ENCODE data around the gene PKIB.

PKIB gene

GRCh38 chr6:122663981-122664380, 53.8 kb downstream of the PKIB start:
- TF ChIP-seq TSHZ2 (CRISPR knock-in tag; IDR thresholded peaks at IDR 0.05): no peak
- TF ChIP-seq SNAI2 (CRISPR knock-in tag; IDR thresholded peaks at IDR 0.05): no peak
- no peak for TF ChIP-seq TCF4 (CRISPR knock-in tag; IDR thresholded peaks at IDR 0.05; ENCODE audit: borderline replicate concordance)
- no peak for TF ChIP-seq PPARA (CRISPR knock-in tag; IDR thresholded peaks at IDR 0.05; ENCODE audit: borderline replicate concordance)
- no peak for TF ChIP-seq ZNF8 (CRISPR knock-in tag; IDR thresholded peaks at IDR 0.05)
- no peak for TF ChIP-seq OSR1 (CRISPR knock-in tag; IDR thresholded peaks at IDR 0.05)
- no peak for TF ChIP-seq ZNF70 (CRISPR knock-in tag; IDR thresholded peaks at IDR 0.05)
- TF ChIP-seq ARNTL (CRISPR knock-in tag; IDR thresholded peaks at IDR 0.05; ENCODE audit: borderline replicate concordance, low read depth): no peak
- no peak for TF ChIP-seq ZFP3 (CRISPR knock-in tag; IDR thresholded peaks at IDR 0.05)
- no peak for TF ChIP-seq ZC3H10 (CRISPR knock-in tag; IDR thresholded peaks at IDR 0.05)
- TF ChIP-seq PATZ1 (CRISPR knock-in tag; IDR thresholded peaks at IDR 0.05; ENCODE audit: borderline replicate concordance): no peak
- no peak for TF ChIP-seq POU6F1 (CRISPR knock-in tag; IDR thresholded peaks at IDR 0.05; ENCODE audit: borderline replicate concordance, low read depth)
- no peak for TF ChIP-seq ESRRG (CRISPR knock-in tag; IDR thresholded peaks at IDR 0.05)
- no peak for TF ChIP-seq TOX (CRISPR knock-in tag; IDR thresholded peaks at IDR 0.05; ENCODE audit: borderline replicate concordance)
- no peak for TF ChIP-seq BACH2 (CRISPR knock-in tag; IDR thresholded peaks at IDR 0.05; ENCODE audit: borderline replicate concordance)
- TF ChIP-seq CSRNP3 (CRISPR knock-in tag; IDR thresholded peaks at IDR 0.05): no peak
- TF ChIP-seq ISL1 (CRISPR knock-in tag; IDR thresholded peaks at IDR 0.05): no peak
- no peak for TF ChIP-seq CREB5 (CRISPR knock-in tag; IDR thresholded peaks at IDR 0.05; ENCODE audit: low read depth)
- no peak for TF ChIP-seq GLIS3 (CRISPR knock-in tag; IDR thresholded peaks at IDR 0.05)
- no peak for TF ChIP-seq CSDC2 (CRISPR knock-in tag; IDR thresholded peaks at IDR 0.05)
- no peak for ATAC-seq

- no peak for TF ChIP-seq POU6F1 (CRISPR knock-in tag; IDR thresholded peaks at IDR 0.05; ENCODE audit: borderline replicate concordance, low read depth)
- no peak for ATAC-seq
Measured at GRCh38 chr6:122665929-122666328, 55.7 kb downstream of the PKIB start.

GRCh38 chr6:122666418-122666817, 56.2 kb downstream of the PKIB start:
- ATAC-seq: no peak
- TF ChIP-seq PPARA (CRISPR knock-in tag; IDR thresholded peaks at IDR 0.05; ENCODE audit: borderline replicate concordance): no peak
- TF ChIP-seq OSR1 (CRISPR knock-in tag; IDR thresholded peaks at IDR 0.05): no peak
- no peak for TF ChIP-seq CREB5 (CRISPR knock-in tag; IDR thresholded peaks at IDR 0.05; ENCODE audit: low read depth)
- TF ChIP-seq ZFP30 (CRISPR knock-in tag; IDR thresholded peaks at IDR 0.05): no peak
- no peak for TF ChIP-seq ZFP3 (CRISPR knock-in tag; IDR thresholded peaks at IDR 0.05)
- TF ChIP-seq PATZ1 (CRISPR knock-in tag; IDR thresholded peaks at IDR 0.05; ENCODE audit: borderline replicate concordance): no peak
- TF ChIP-seq ZNF70 (CRISPR knock-in tag; IDR thresholded peaks at IDR 0.05): no peak
